Stimulated activated CD4-positive, alpha-beta T cell treated with anti-CD3 and anti-CD28 coated beads, Interleukin-15, amount 100 ng/mL, for 24 hours (primary cell): ENCODE measurements around the gene ESPN.
"Not testable (repeated sequence)": the region's sequence is repeated elsewhere in the genome, so short reads cannot be mapped to it uniquely, and the experiment has no call there.

Experiments
- DNase-seq: peaks from one replicate; pipeline ENCODE4 v3.0.0-alpha.2; 2020

ESPN gene

DNA sequence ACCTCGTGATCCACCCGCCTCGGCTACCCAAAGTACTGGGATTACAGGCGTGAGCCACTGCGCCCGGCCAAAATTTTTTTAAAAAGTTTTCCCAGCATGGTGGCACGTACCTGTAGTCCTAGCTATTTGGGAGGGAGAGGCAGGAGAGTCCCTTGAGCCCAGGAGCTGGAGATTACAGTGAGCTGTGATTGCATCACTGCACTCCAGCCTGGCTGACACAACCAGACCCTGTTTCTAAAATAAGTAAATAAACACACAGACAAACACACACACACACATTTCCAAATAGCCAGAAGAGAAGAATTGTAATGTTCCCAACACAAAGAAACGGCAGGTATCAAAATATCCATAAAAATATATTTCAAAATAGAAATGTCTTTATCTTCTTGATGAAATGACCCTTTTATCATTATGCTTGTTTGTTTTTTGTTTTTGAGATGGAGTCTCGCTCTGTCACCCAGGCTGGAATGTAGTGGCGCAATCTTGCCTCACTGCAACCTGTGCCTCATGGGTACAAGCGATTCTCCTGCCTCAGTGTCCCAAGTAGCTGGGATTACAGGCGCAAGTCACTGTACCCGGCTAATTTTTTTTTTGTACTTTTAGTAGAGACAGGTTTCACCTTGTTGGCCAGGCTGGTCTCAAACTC, 14.2 kb upstream of the ESPN start:
- DNase-seq = no peak

GRCh38 chr1:6412896-6413295, 11.7 kb upstream of the ESPN start:
- DNase-seq = no peak

DNA sequence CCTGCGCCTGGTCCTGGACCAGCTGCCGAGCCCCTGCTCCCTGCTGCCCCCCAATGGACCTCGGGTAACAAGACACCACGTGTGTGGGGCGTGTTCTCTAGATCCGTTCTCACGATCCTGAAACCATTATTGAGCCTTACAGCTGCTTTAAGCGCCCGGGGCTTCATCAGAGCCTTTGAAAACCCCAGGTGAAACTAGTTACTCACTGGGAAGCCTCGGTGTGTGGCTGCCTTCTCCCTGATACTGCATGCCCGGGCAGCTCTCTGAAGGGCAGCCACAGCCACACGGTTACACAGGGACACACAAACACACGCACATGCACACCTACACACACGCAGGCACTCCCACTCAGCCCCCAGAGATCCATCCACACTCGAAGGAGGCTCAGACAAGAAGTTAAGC, 10.1 kb upstream of the ESPN start:
- peak; percentile 70 for DNase-seq

DNA sequence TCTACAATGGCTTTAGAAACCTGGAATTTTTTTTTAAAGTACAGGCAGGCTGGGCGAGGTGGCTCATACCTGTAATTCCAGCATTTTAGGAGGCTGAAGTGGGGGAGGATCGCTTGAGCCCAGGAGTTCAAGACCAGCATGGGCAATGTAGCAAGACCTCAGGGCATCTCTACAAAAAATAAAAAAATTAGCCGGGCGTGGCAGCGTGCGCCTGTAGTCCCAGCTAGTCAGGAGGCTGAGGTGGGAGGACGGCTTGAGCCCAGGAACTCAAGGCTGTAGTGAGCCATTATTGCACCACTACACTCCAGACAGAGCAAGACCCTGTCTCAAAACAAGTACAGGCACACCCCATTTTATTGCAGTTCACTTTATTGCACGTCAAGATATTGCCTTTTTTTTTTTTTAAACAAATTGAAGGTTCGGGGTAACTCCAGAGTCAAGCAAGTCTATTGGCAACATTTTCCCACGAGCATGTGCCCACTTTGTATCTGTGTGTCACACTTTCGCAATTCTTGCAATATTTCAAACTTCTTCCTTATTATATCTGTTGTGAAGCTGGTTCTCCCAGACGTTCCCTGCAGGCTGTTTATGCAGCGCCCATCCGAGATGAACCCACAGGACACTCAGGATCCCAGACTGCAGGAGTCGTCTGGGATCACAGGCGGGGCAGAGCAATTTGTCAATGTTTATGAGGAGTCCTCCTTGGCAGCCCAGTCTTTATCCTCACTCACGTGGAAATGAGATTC, 9.5 kb upstream of the ESPN start:
- DNase-seq = no peak

DNA sequence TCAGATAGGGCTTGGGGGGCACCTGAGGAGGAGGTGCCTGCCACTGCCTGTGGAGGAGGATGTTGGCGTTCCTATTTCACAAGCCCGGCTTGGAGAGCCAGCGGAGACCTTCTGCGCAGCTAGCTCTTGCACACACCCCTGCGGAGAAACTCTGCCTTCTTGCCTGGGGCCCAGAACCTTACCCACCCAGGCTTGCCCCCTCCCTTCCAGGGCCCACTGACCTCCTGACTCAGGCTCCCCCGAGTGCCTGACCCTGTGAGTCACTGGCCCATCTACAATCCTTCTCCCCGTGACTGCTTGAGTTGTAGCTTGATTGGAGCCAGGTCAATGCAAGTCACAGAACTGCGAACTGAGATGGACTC, 8.3 kb upstream of the ESPN start:
- DNase-seq = no peak

GRCh38 chr1:6416906-6417305, 7.7 kb upstream of the ESPN start:
- DNase-seq = no peak

DNA sequence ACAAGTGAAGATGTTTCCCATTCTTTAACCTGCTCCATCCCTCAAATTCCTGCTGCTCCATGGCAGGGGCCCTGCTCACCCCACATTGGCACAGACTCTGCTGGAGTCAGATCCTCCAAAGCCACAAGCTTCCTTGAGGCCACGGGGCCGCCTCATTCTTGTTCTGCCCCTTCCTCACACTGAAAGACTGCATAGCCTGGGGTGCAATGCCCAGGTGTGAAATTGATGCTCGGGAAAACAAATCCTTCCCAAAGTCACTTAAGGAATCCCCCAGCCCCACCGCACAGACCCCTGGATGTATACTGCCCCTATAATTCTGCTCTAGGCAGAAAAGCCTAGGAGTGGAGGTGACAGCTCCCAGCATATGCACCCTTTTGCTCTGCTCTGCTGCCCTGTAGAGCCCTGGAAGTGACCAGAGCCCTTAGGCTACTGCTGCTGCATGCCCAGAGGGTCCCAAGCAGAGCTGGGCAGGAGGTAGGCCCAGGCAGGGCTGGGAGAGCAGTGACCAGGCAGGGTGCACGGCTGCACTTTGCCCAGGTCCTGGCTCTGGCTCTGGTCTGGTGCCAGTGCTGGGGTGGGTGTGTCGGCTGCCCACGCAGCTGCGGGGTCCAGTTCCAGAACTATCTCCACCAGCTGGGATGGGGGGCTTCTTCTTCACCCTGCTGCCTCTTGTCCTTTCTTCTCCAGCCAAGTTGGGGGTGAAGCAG, 6.5 kb upstream of the ESPN start:
- no peak for DNase-seq

DNA sequence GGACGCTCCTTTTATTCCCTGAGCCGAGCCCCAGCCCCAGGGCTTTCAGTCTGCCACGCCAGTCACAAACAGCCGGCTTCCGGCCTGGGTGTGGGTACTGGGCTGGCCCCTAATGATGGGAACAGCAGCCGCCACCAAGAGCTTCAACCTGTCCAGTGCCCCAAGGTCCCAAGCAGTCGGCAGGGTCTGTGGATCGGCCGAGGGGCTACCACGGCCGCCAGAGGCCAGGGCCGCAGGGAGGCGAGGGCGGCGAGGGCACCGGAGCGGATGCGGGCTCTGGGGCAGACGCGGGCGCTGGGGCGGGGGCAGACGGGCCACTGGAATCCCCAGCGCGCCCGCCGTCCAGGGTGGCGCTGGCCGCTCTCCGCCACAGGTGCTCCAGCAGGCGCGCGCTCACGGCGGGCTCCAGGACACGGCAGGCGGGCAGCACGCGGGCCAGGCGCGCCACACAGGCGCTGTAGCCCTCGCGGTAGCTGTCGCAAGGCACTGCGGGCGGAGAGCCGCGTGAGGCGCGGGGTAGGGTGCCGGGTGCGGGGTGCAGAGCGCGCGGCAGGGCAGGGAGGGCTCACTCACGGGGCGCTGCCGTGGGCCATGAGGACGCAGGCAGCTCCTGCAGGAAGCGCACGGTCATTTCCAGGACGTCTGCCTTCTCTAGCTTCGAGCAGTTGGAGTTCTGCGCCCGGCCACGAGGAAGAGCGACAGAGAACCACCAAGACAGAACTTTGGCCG, 5.7 kb upstream of the ESPN start:
- no peak for DNase-seq

- peak; percentile 37 for DNase-seq
Observed at GRCh38 chr1:6419397-6419803, 5.2 kb upstream of the ESPN start.

DNA sequence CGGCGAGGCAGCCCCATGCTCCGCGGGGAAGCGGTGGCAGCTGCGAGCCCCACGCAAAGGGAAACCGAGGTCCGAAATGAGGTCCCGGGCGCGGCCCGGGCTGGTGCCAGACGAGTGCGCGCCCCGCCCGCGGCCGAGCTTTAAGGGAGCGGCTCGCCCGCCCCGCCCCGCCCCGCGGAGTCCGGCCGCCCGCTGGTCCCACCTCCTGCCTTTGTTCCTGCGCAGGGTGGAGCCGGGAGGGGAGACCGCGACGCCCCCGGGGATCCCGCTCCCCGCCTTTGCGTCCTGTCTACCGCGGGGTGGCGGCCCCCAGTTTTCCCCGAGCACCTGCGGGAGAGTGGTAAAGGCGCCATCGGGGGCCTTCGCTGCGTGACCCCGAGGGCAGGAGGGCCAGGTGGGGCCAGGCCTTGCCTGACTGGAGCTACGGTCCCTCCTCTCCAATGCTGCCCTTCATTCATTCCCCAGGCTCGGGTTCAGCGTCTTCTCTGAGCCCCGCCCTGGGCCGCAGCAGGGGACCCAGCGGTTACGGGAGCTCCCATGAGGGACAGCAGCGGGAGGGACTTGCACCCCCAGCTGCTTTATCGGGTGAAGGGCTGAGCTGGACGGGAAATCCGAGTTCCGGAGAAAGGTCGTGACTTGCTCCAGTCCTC, 4.6 kb upstream of the ESPN start, which contains the start of gene HES2:
HES2 (minus strand) TSS at position 116 of the 650 bp plus-strand sequence; CDS start at position 17, 99 bp downstream.
- DNase-seq = peak; percentile 42

DNA sequence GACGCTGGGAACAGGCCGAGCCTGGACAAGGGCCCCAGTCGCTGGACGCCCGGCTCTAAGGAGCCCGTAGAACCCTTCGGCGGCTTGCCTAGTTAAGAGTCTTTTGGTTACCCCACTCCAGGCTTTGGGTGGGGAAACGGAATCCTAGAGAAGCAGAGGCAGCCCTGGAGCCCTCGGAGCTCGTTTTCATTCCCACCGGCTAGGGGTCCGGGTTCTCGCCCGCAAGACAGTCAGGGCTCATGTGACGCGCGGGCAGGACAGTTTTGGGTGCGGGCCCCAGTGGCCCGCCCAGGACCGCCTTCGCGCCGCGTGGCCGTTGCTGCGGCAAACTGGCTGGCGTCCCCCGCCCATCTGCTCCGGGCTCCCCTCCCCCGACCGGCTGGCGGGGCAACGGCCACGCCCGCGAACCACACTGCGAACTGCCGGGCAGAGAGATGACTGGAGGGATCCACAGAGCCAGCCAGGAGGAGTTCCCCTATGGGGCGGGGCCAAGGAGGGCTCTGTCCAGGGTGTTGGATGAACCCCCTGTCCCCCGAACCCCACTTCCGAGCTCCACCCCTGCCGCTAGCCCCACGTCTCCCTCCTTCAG, 4.0 kb upstream of the ESPN start:
- DNase-seq = no peak

GRCh38 chr1:6421266-6421665, 3.3 kb upstream of the ESPN start:
- no peak for DNase-seq

GRCh38 chr1:6423321-6423999, 1.1 kb upstream of the ESPN start:
- peak; percentile 81 for DNase-seq

GRCh38 chr1:6424000-6424565, 493 bp upstream of the ESPN start:
- no peak for DNase-seq

DNA sequence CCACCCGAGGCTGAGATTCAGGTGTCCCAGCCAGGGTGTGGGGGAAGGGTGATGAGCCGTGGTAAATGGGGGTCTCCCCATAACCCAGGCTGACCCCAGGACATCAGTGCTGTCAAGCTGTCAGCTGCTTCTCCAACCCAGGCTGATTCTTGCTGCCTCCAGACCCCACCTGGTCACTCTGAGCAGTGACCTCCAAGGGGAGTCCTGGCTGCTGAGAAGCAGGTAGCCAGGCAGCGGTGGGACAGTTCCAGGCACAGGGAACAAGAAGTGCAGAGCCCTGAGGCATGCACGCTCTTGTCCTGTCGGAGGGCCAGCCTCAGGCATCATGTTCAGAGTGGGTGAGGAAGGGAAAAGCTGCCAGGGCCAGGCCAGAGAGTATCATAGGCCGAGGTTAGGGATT, 1.1 kb downstream of the ESPN start:
- DNase-seq = no peak

DNA sequence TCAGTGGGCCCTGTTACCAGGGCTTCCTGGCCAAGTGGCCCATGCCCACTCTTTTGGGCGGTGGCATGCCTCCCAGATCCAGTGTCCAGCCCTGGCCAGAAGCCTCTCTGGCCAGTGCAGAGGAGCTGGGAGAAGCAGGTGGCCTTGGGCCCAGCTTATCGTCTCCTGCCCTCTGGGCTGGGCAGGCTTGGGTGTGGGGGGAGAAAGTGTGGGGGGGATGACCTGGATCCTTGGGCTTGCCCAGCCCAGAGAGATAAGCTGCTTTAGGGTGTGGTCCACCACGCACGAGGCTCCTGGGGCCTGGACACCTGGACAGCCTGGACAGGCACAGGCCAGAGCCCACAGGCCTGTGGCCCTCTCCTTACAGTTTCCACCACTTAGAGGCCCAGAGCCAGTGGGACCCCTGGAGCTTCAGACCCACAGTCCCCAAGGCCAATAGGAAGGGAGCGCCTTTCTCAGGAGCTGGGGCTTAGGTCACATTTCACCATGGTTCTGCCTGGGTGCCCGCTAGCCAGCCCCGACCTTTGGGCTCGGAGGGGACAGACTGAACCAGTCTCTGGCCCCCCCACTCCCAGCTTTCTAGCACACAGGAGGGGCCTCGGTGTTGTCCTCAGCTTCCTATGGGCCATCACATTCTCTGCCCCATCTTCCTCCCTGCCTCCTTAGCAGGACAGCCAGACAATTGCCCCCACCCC, 1.8 kb downstream of the ESPN start:
- DNase-seq = no peak

GRCh38 chr1:6426972-6427350, 2.4 kb downstream of the ESPN start:
- no peak for DNase-seq

DNA sequence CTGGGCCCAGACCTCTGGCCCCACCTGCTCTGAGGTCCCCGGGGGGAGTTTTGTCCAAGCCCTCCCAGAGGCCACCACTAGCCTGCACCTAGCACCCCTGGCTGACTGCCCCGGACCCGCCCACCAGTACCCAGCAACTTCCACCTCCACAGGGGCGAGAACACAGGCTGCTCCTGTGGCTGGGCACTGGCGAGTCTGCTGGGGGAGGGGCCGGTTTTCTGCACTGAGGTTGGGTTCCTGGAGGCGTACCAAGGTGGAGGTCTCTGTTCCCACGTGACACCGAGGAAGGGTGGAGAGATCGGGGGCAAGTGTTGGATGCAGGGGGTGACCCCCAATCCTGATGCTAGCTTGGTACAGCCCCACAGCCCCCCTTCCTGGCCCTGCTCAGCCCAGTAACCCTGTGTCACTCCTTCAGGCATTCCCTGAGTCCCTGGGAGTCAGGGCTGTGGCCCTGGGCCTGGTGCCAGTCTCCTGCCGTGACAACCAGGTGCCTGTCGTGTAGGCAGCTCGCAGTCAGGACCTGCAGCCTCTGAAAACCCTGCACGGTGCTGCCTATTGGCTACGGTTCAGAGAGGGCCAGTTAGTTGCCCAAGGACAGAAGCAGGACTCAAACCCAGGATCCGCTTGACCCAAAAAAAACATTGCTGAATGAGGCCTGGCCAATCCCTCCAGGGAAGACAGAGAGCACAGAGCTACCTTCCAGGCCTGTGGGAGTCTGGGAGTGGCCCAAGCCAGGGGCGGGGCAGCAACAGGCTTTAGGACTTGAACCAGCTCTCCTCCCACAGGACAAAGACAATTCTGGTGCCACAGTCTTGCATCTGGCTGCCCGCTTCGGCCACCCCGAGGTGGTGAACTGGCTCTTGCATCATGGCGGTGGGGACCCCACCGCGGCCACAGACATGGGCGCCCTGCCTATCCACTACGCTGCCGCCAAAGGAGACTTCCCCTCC, 3.1 kb downstream of the ESPN start:
- DNase-seq = no peak

DNA sequence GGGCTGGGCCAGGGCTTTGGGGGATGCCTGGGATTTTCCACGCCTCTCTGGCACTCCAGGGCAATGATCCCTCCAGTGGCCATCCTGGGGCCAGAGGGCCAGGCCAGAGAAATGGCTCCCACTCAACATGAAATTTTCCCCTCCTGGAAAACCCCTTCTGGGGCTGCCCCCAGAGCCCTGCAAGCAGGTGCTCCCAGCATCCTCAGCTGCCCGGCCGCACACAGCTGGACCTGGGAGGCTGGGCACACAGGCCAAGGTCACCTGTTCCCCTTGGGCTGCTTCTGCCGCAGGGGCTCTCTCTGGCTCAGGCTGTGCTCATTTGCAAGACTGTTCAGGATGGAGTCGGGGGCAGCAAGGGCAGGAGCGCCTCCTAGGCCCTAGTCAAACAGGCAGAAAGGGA, 3.9 kb downstream of the ESPN start:
- not testable (repeated sequence) for DNase-seq
